Loucy (cell line): Measurements from ENCODE around the gene ELMO1.

ENCODE experiments used
- H2AFZ ChIP-seq: fragments of 200-600 bp; sonication (generic); 2 replicates; pipeline ENCODE4 v1.6.0; 2016; ENCODE audit warnings: antibody characterized with exemption, mild to moderate bottlenecking, low read length, moderate library complexity
- H3F3A ChIP-seq: fragments of 200-600 bp; 2 replicates; pipeline ENCODE4 v1.6.0; 2016; ENCODE audit warnings: antibody characterized with exemption, low read depth, mild to moderate bottlenecking
- H3K27me3 ChIP-seq: fragments of 200-600 bp; sonication (generic); 2 replicates; pipeline ENCODE4 v1.6.1; 2014; ENCODE audit warnings: low read length, mild to moderate bottlenecking; ENCODE audit not compliant: insufficient read depth, poor library complexity, severe bottlenecking
- H3K36me3 ChIP-seq: fragments of 200-600 bp; sonication (generic); 2 replicates; pipeline ENCODE4 v1.6.1; 2016; ENCODE audit warnings: low read length; ENCODE audit not compliant: insufficient read depth
- H3K4me1 ChIP-seq: fragments of 200-600 bp; sonication (generic); 2 replicates; pipeline ENCODE4 v1.5.1; 2014; ENCODE audit warnings: low read length, mild to moderate bottlenecking; ENCODE audit not compliant: insufficient read depth, poor library complexity, severe bottlenecking
- H3K4me2 ChIP-seq: fragments of 200-600 bp; sonication (generic); 2 replicates; pipeline ENCODE4 v1.6.0; 2014; ENCODE audit warnings: antibody characterized with exemption, low read length, low read depth, mild to moderate bottlenecking; ENCODE audit not compliant: poor library complexity, severe bottlenecking
- H3K4me3 ChIP-seq: fragments of 200-600 bp; sonication (generic); 2 replicates; pipeline ENCODE4 v1.5.1; 2014; ENCODE audit warnings: low read length, mild to moderate bottlenecking, mixed read lengths; ENCODE audit not compliant: poor library complexity, severe bottlenecking
- H3K79me2 ChIP-seq: fragments of 200-600 bp; sonication (generic); 2 replicates; pipeline ENCODE4 v1.6.1; 2014; ENCODE audit warnings: low read length; ENCODE audit not compliant: insufficient read depth
- H3K9ac ChIP-seq: fragments of 200-600 bp; sonication (generic); 2 replicates; pipeline ENCODE4 v1.6.0; 2014; ENCODE audit warnings: mild to moderate bottlenecking, low read depth, low read length, moderate library complexity; ENCODE audit not compliant: poor library complexity, severe bottlenecking
- H3K9me2 ChIP-seq: fragments of 200-600 bp; sonication (generic); replicated peaks from 2 replicates; pipeline ENCODE4 v1.6.1; 2016; ENCODE audit warnings: low read depth, low read length, mixed read lengths
- H3K9me3 ChIP-seq: fragments of 200-600 bp; sonication (generic); 2 replicates; pipeline ENCODE4 v1.6.1; 2014; ENCODE audit warnings: mild to moderate bottlenecking, antibody characterized with exemption, low read length, low read depth; ENCODE audit not compliant: insufficient read depth
- H4K20me1 ChIP-seq: fragments of 200-600 bp; sonication (generic); 2 replicates; pipeline ENCODE4 v1.6.0; 2014; ENCODE audit warnings: antibody characterized with exemption, low read length, mild to moderate bottlenecking; ENCODE audit not compliant: insufficient read depth, poor library complexity, severe bottlenecking
- CTCF ChIP-seq: fragments of 200-600 bp; sonication (generic); conservative IDR thresholded peaks from 2 replicates; pipeline ENCODE4 v1.5.1; 2014; ENCODE audit warnings: mild to moderate bottlenecking, antibody characterized with exemption, low read length
- EZH2phosphoT487 ChIP-seq: fragments of 200-600 bp; IDR thresholded peaks from 2 replicates; pipeline ENCODE4 v1.6.1; 2018; ENCODE audit warnings: antibody characterized with exemption, mild to moderate bottlenecking, moderate library complexity, borderline replicate concordance

The ELMO1 gene

DNA sequence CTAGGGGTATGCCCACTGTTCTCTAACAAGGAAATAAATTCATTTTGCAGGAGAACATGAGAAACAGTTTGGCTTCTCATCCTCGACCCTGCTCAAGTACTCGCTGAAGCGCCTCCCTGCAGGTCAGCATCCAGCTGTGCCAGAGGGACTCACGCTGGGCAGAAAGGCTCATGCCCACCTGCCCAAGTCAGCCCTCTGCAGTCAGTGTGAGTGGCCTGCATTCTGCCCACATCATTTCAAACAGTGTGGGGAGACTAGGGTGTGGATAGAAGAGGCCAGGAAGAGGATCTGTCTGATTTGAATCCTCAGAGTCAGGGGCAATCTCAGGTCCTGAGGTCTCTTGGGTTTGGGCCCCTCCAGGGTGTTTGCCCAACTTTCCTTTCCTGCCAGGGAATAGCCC, 297.8 kb downstream of the ELMO1 start:
- Histone ChIP-seq H3K4me2 (no peak overlapping the region), H3K4me3 (no peak overlapping the region), H3K4me1 (no peaks in the 10 kb centered on the region), H3K79me2 (no peaks in the 10 kb centered on the region), H4K20me1 (no peaks in the 10 kb centered on the region), H3F3A (no peaks in the 10 kb centered on the region), H3K9me3 (no peaks in the 10 kb centered on the region), H3K9me2 (no peaks in the 10 kb centered on the region), H3K9ac (no peak overlapping the region), H3K36me3 (peaks cover 20% of the 10 kb centered on the region; the same call in 1 of the 2 replicates), H3K27me3 (no peaks in the 10 kb centered on the region), H2AFZ (no peak overlapping the region)
- no peak for TF ChIP-seq CTCF
- TF ChIP-seq EZH2phosphoT487, result no peak

DNA sequence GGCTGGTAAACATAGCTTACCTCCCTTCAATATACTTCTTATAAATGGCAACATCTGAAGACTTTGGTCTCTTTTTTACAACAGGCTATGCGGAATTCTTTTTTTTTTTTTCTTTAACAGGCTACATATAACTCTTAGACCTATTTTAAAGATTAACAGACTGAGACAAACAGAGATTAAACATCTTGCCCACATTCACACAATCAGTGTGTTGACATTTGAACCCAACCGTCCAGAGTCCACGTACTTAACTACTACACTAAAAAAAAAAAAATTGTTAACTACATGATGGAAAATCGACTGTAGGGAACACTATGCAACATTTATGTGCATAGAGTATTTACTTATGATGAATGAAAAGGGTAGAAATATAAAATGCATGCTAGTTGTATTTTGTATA, 298.5 kb downstream of the ELMO1 start:
- TF ChIP-seq CTCF (no peak), EZH2phosphoT487 (no peak)
- H3K4me1 ChIP-seq, result no peaks in the 10 kb centered on the region
- no peaks in the 10 kb centered on the region for H3K79me2 ChIP-seq
- no peak overlapping the region for H3K9ac ChIP-seq
- H3K4me2 ChIP-seq, result no peak overlapping the region
- no peak overlapping the region for H2AFZ ChIP-seq
- no peaks in the 10 kb centered on the region for H3K27me3 ChIP-seq
- no peaks in the 10 kb centered on the region for H3K9me2 ChIP-seq
- peaks cover 23% of the 10 kb centered on the region; the same call in 1 of the 2 replicates for H3K36me3 ChIP-seq
- no peaks in the 10 kb centered on the region for H4K20me1 ChIP-seq
- no peaks in the 10 kb centered on the region for H3F3A ChIP-seq
- no peak overlapping the region for H3K4me3 ChIP-seq
- H3K9me3 ChIP-seq, result no peaks in the 10 kb centered on the region

- no peaks in the 10 kb centered on the region for H3K79me2 ChIP-seq
- peaks cover 23% of the 10 kb centered on the region; the same call in 1 of the 2 replicates for H3K36me3 ChIP-seq
- no peaks in the 10 kb centered on the region for H4K20me1 ChIP-seq
- H3K27me3 ChIP-seq, result no peaks in the 10 kb centered on the region
- no peaks in the 10 kb centered on the region for H3K9me2 ChIP-seq
- TF ChIP-seq EZH2phosphoT487, result no peak
- TF ChIP-seq CTCF, result no peak
- no peak overlapping the region for H3K9ac ChIP-seq
- H3K4me2 ChIP-seq, result no peak overlapping the region
- no peaks in the 10 kb centered on the region for H3K4me1 ChIP-seq
- H2AFZ ChIP-seq, result no peak overlapping the region
- H3F3A ChIP-seq, result no peaks in the 10 kb centered on the region
- no peak overlapping the region for H3K4me3 ChIP-seq
- H3K9me3 ChIP-seq, result no peaks in the 10 kb centered on the region
Measured at GRCh38 chr7:37149773-37150124, 298.9 kb downstream of the ELMO1 start.
